Stomach (tissue), 9 donors: ENCODE measurements around the gene PLEK2. TPM values are rescaled to one million over a fixed set of nuclear protein-coding genes. Genes with fewer than 3 reads are reported as not detected.

ENCODE experiments used
- DNase-seq, 2 donors: peaks; one replicate each; pipeline versions ENCODE4 v3.0.0 to v3.0.0-alpha.2; 2013 to 2019
- H3K27ac ChIP-seq, 5 donors: fragments of 200-600 bp in 4 of 5; sonication (generic) in 4 of 5; one replicate each; pipeline ENCODE4 v1.5.1; 2013 to 2019; ENCODE audit warnings: mild to moderate bottlenecking in 1 of 5, moderate library complexity in 1 of 5
- H3K27me3 ChIP-seq, 3 donors: fragments of 200-600 bp; sonication (generic); one replicate each; pipeline ENCODE4 v1.5.1; 2017 to 2019; ENCODE audit warnings: mixed run types in 1 of 3
- H3K36me3 ChIP-seq, 4 donors: fragments of 200-600 bp; sonication (generic); 1 replicate in 3 of 4; 2 replicates in 1 of 4; pipeline ENCODE4 v1.5.1; 2016 to 2019
- H3K4me1 ChIP-seq, 4 donors: fragments of 200-600 bp; sonication (generic); one replicate each; pipeline ENCODE4 v1.5.1; 2016 to 2019
- H3K4me3 ChIP-seq, 4 donors: fragments of 200-600 bp; sonication (generic) in 3 of 4; one replicate each; pipeline ENCODE4 v1.5.1; 2016 to 2019; ENCODE audit warnings: mild to moderate bottlenecking in 1 of 4
- H3K9me3 ChIP-seq, 4 donors: fragments of 200-600 bp; sonication (generic); one replicate each; pipeline ENCODE4 v1.5.1; 2016 to 2019
- EP300 ChIP-seq: sonication (generic); formaldehyde crosslinking; IDR thresholded peaks from one replicate; pipeline ENCODE4 v1.6.1; 2017; ENCODE audit warnings: antibody characterized with exemption
- POLR2A ChIP-seq, 4 donors: fragments of 450-650 bp; IDR thresholded peaks; one replicate each; pipeline ENCODE4 v1.6.1; 2016; ENCODE audit warnings: antibody characterized with exemption in 4 of 4, control low read depth in 2 of 4, mild to moderate bottlenecking in 1 of 4, moderate library complexity in 1 of 4
- POLR2AphosphoS5 ChIP-seq, 3 donors: sonication (generic); formaldehyde crosslinking; IDR thresholded peaks; one replicate each; pipeline ENCODE4 v1.6.1; 2016; ENCODE audit warnings: antibody characterized with exemption in 3 of 3
- WGBS, 5 donors: extraction: QIAGEN DNeasy Blood & Tissue Kit in 3 of 5; methylation state at CpG; one replicate each; pipeline versions ENCODE4 v1.1.5 to v1.1.7; 2013 to 2018; 5-methylcytosine and 5-hydroxymethylcytosine counted together
- intact Hi-C: fragments of 100-400 bp; cut with DNase I; formaldehyde crosslinking; loops from one replicate; pipeline ENCODE4 v1.15.1; 2023; ENCODE audit warnings: low total_unique reads
- polyA plus RNA-seq, 3 donors: library from polyadenylated mRNA; stranded (reverse); fragments of 200-250 nt; gene quantifications; one replicate each; pipeline ENCODE4 v1.2.3, GENCODE V29; 2013
- total RNA-seq, 5 donors: library from RNA; depleted of rRNA; stranded (reverse); fragments of >200 nt; gene quantifications; one replicate each; pipeline versions ENCODE4 v1.1.0 to v1.2.3, GENCODE V29; 2014 to 2016
- TF ChIP-seq, protein P1 (sequence below), 7 experiments: fragments of 450-650 bp in 4 of 7; fragments of 200-600 bp in 3 of 7; sonication (generic) in 3 of 7; IDR thresholded peaks; one replicate each; pipeline ENCODE4 v1.5.1; 2016 to 2019; ENCODE audit warnings: antibody characterized with exemption in 7 of 7, control low read depth in 2 of 7, mild to moderate bottlenecking in 1 of 7
- donor health status: healthy with polysubstance abuse.
- donor health status: Bipolar disorder and iron deficiency.
- donor health status: healthy.

Gene PLEK2
- total and polyA plus RNA-seq, 8 donors: 6.5 to 203 (median 20.0) TPM; not detected in 1

DNA sequence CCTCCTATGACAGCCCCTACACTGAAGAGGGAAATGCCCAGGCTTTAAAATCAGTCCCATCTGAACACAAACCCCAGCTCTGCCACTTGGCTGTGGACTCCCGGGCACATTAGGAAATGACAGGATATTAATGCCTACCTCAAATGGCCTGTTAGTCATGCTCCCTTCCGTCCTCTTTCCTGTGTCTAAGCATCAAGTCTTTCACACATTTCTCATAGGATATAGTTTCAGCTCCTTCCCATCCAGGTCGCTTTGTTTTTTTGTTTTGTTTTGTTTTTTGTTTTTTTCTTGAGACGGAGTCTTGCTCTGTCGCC is 16.1 kb downstream of the PLEK2 start:
- no peak for DNase-seq
- Histone ChIP-seq H3K9me3 (no peaks in the 10 kb centered on the region), H3K4me3 (no peak overlapping the region), H3K36me3 (peaks cover 0 to 15% (median 6%) of the 10 kb centered on the region in 4 donors), H3K4me1 (no peaks in the 10 kb centered on the region), H3K27ac (no peak overlapping the region), H3K27me3 (no peaks in the 10 kb centered on the region)
- TF ChIP-seq, protein P1, sequence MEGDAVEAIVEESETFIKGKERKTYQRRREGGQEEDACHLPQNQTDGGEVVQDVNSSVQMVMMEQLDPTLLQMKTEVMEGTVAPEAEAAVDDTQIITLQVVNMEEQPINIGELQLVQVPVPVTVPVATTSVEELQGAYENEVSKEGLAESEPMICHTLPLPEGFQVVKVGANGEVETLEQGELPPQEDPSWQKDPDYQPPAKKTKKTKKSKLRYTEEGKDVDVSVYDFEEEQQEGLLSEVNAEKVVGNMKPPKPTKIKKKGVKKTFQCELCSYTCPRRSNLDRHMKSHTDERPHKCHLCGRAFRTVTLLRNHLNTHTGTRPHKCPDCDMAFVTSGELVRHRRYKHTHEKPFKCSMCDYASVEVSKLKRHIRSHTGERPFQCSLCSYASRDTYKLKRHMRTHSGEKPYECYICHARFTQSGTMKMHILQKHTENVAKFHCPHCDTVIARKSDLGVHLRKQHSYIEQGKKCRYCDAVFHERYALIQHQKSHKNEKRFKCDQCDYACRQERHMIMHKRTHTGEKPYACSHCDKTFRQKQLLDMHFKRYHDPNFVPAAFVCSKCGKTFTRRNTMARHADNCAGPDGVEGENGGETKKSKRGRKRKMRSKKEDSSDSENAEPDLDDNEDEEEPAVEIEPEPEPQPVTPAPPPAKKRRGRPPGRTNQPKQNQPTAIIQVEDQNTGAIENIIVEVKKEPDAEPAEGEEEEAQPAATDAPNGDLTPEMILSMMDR (IDR thresholded peaks at IDR 0.05): no peak
- TF ChIP-seq POLR2A (IDR thresholded peaks at IDR 0.05) (no peak), EP300 (no peak), POLR2AphosphoS5 (IDR thresholded peaks at IDR 0.05) (no peak)
- intact Hi-C loops: no loop called here
- WGBS, 5 donors: 78 to 96% (median 89%) methylated on average over 5 of the region's 5 CpGs

DNA sequence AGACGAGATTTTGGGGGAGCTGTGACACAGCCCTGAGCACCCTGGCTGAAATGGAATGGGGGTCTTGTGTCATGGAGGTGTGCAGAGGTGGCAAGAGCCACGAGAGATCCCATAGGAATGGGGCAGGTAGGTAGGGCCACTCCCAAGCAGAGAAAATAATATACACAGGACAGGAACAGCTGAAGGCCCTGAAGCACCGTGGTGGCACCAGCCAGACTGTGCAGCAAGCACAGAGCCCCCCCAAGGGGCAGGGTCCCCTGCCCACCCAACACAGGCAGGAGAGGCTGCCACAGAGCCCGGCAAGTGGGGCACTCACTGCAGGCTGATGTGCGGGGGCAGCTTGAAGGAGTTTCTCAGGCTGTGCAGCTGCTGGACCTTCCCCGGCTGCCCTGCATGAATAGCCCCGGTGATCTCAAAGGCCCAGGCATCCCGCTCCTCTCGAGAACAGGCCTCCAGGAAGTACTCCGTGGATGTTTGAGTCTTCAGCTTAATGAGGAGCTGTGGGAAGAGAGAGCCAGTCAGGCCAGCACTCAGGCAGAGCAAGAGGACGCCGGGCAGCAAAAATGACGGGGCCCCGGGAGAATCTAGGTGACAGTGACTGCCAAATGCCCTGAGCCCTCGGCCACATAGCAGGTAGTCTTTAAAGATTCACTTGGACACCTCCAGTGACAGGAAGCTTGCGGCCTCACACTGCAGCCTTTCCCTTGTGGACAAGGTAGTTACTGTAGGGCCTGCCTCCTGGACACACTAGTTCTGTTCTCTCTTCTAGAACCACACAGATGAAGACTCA is 16.7 kb downstream of the PLEK2 start:
- DNase-seq: no peak
- Histone ChIP-seq H3K27ac (no peak overlapping the region), H3K36me3 (peaks cover 0 to 16% (median 7%) of the 10 kb centered on the region in 4 donors), H3K27me3 (no peaks in the 10 kb centered on the region), H3K4me3 (no peak overlapping the region), H3K9me3 (no peaks in the 10 kb centered on the region), H3K4me1 (no peaks in the 10 kb centered on the region)
- intact Hi-C loops: no loop called here
- WGBS, 5 donors: 71 to 86% (median 82%) methylated on average over 13 to 16 of the region's 16 CpGs
- no peak for TF ChIP-seq POLR2AphosphoS5 (IDR thresholded peaks at IDR 0.05)
- no peak for TF ChIP-seq POLR2A (IDR thresholded peaks at IDR 0.05)
- TF ChIP-seq EP300: no peak
- TF ChIP-seq, protein P1 (IDR thresholded peaks at IDR 0.05): no peak

DNA sequence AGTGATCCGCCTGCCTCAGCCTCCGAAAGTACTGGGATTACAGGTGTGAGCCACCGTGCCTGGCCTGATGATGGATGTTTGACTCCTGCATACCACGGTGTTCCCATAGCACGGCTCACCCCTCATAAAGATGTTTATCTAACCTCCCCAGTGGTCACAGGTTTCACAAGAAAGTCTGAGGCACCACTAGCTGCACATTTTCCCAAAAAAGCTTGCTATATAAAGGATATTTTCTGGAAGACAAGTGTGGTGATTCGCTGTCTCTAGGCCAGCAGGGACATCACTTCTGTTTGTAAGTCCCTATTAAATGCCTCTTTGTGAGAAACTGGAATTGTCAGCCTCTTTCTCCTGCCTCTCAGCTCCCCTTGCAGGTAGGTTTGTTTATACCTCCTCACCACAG is 18.3 kb downstream of the PLEK2 start:
- H3K27me3 ChIP-seq: no peaks in the 10 kb centered on the region
- H3K27ac ChIP-seq: no peak overlapping the region
- intact Hi-C loops: no loop called here
- H3K4me3 ChIP-seq: no peak overlapping the region
- no peaks in the 10 kb centered on the region for H3K9me3 ChIP-seq
- no peak for TF ChIP-seq POLR2AphosphoS5 (IDR thresholded peaks at IDR 0.05)
- no peak for TF ChIP-seq POLR2A (IDR thresholded peaks at IDR 0.05)
- TF ChIP-seq, protein P1 (IDR thresholded peaks at IDR 0.05): no peak
- no peak for TF ChIP-seq EP300
- H3K36me3 ChIP-seq: peaks cover 0 to 16% (median 7%) of the 10 kb centered on the region in 4 donors
- H3K4me1 ChIP-seq: no peaks in the 10 kb centered on the region
- no peak for DNase-seq
- WGBS, 5 donors: 64 to 77% (median 74%) methylated on average over 6 of the region's 6 CpGs

- no peak overlapping the region for H3K27ac ChIP-seq
- peaks cover 0 to 25% (median 15%) of the 10 kb centered on the region in 4 donors for H3K36me3 ChIP-seq
- DNase-seq: no peak
- WGBS, 5 donors: 79 to 91% (median 87%) methylated on average over 5 to 9 of the region's 9 CpGs
- H3K4me3 ChIP-seq: no peak overlapping the region
- H3K27me3 ChIP-seq: no peaks in the 10 kb centered on the region
- intact Hi-C loops: no loop called here
- no peaks in the 10 kb centered on the region for H3K4me1 ChIP-seq
- no peaks in the 10 kb centered on the region for H3K9me3 ChIP-seq
- TF ChIP-seq POLR2AphosphoS5 (IDR thresholded peaks at IDR 0.05): no peak
- no peak for TF ChIP-seq EP300
- TF ChIP-seq, protein P1 (IDR thresholded peaks at IDR 0.05): no peak
- TF ChIP-seq POLR2A (IDR thresholded peaks at IDR 0.05): no peak
Measured at GRCh38 chr14:67392800-67393199, 19.2 kb downstream of the PLEK2 start.
